Gastrocnemius medialis (tissue), 4 donors: ENCODE data around the gene SPOCK1. TPM values are rescaled to one million over a fixed set of nuclear protein-coding genes. Genes with fewer than 3 reads are reported as not detected.
"Not testable (repeated sequence)": the region's sequence is repeated elsewhere in the genome, so short reads cannot be mapped to it uniquely, and the experiment has no call there.

Experiments used
- ATAC-seq, 2 donors: fragments of 150-250 bp; one replicate each; pipeline ENCODE4 v1.9.1; 2016
- DNase-seq, 2 donors: peaks; one replicate each; pipeline ENCODE4 v3.0.0-alpha.2; 2019
- H3K27ac ChIP-seq, 4 donors: fragments of 200-600 bp; sonication (generic); 1 replicate in 1 of 4; 2 replicates in 3 of 4; pipeline ENCODE4 v1.5.1; 2016 to 2018; ENCODE audit warnings: mild to moderate bottlenecking in 2 of 4, moderate library complexity in 1 of 4
- H3K27me3 ChIP-seq, 3 donors: fragments of 200-600 bp; sonication (generic) in 2 of 3; 1 replicate in 1 of 3; 2 replicates in 2 of 3; pipeline versions ENCODE4 v1.5.1 to v1.6.0; 2016 to 2019; ENCODE audit warnings: mild to moderate bottlenecking in 1 of 3, moderate library complexity in 1 of 3
- H3K36me3 ChIP-seq, 2 donors: fragments of 200-600 bp; sonication (generic) in 1 of 2; one replicate each; pipeline ENCODE4 v1.5.1; 2017 to 2018
- H3K4me1 ChIP-seq, 2 donors: fragments of 200-600 bp; sonication (generic) in 1 of 2; one replicate each; pipeline ENCODE4 v1.5.1; 2016 to 2017; ENCODE audit warnings: mild to moderate bottlenecking in 2 of 2
- H3K4me3 ChIP-seq, 4 donors: fragments of 200-600 bp; sonication (generic) in 3 of 4; 1 replicate in 1 of 4; 2 replicates in 3 of 4; pipeline ENCODE4 v1.5.1; 2016 to 2019; ENCODE audit warnings: mild to moderate bottlenecking in 2 of 4
- H3K9me3 ChIP-seq, 3 donors: fragments of 200-600 bp; sonication (generic) in 2 of 3; 1 replicate in 1 of 3; 2 replicates in 2 of 3; pipeline ENCODE4 v1.5.1; 2016 to 2019
- CTCF ChIP-seq, 5 experiments: fragments of 450-650 bp in 3 of 5; fragments of 200-600 bp in 2 of 5; sonication (generic) in 2 of 5; IDR thresholded peaks in 4 of 5; conservative IDR thresholded peaks in 1 of 5; 1 replicate in 4 of 5; 2 replicates in 1 of 5; pipeline ENCODE4 v1.5.1; 2016 to 2019; ENCODE audit warnings: antibody characterized with exemption in 5 of 5, mild to moderate bottlenecking in 3 of 5, moderate library complexity in 3 of 5
- POLR2A ChIP-seq, 2 donors: fragments of 450-650 bp; IDR thresholded peaks; one replicate each; pipeline ENCODE4 v1.6.1; 2017; ENCODE audit warnings: antibody characterized with exemption in 2 of 2, mild to moderate bottlenecking in 2 of 2, moderate library complexity in 2 of 2
- in situ Hi-C, 4 donors: fragments of 200-750 bp; cut with MboI; loops; one replicate each; pipeline versions ENCODE4 v1.15.0 to v1.8.0; 2017; ENCODE audit warnings: low sequenced_read_pairs in 4 of 4
- intact Hi-C: fragments of 100-400 bp; cut with DNase I; formaldehyde crosslinking; loops from one replicate; pipeline ENCODE4 v1.15.1; 2023; ENCODE audit warnings: low total_unique reads
- total RNA-seq, 4 donors: library from RNA; depleted of rRNA; stranded (reverse); fragments of >200 nt; gene quantifications; one replicate each; pipeline versions ENCODE4 v1.1.0 to v1.2.3, GENCODE V29; 2016

Gene SPOCK1
- total RNA-seq, 4 donors from 2014 or later: 5.8 to 33.8 (median 25.3) TPM

DNA sequence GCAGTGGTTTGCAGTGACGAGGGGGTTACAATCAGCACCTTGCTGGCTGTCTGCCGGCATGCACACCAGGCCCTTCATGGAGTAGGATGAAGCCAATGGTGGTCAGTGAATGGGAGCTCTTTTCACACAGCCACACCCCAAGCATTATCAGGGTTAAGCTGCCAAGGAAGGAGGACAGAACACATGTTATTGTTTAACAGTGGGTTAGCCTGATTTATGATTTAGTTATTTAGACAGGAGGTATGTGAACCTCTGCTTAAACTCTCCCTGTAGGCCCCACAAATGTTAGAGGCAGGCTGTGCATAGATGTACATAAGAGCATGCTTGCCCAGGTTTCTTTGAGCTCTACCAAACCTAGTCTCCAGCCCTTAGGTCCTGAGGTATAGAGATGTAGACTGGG lies 262.9 kb downstream of the SPOCK1 start:
- in situ Hi-C loops (no loop called here), intact Hi-C loops (no loop called here)
- Histone ChIP-seq H3K27me3 (no peaks in the 10 kb centered on the region), H3K4me3 (no peak overlapping the region), H3K36me3 (no peaks in the 10 kb centered on the region), H3K9me3 (no peaks in the 10 kb centered on the region), H3K4me1 (no peaks in the 10 kb centered on the region), H3K27ac (no peak overlapping the region)
- DNase-seq (no peak), ATAC-seq (no peak)
- TF ChIP-seq CTCF (IDR thresholded peaks at IDR 0.05 in 4 of 5, conservative IDR thresholded peaks at IDR 0.05 in 1 of 5) (no peak), POLR2A (IDR thresholded peaks at IDR 0.05) (no peak)

- DNase-seq (no peak), ATAC-seq (no peak)
- TF ChIP-seq POLR2A (IDR thresholded peaks at IDR 0.05) (no peak), CTCF (IDR thresholded peaks at IDR 0.05 in 4 of 5, conservative IDR thresholded peaks at IDR 0.05 in 1 of 5) (no peak)
- no peaks in the 10 kb centered on the region for H3K27me3 ChIP-seq
- no peaks in the 10 kb centered on the region for H3K36me3 ChIP-seq
- H3K4me3 ChIP-seq: no peak overlapping the region
- intact Hi-C loops (no loop called here), in situ Hi-C loops (no loop called here)
- H3K4me1 ChIP-seq: no peaks in the 10 kb centered on the region
- H3K27ac ChIP-seq: no peak overlapping the region
- H3K9me3 ChIP-seq: no peaks in the 10 kb centered on the region
These were observed 263.9 kb downstream of the SPOCK1 start for GRCh38 chr5:137234973-137235943.

DNA sequence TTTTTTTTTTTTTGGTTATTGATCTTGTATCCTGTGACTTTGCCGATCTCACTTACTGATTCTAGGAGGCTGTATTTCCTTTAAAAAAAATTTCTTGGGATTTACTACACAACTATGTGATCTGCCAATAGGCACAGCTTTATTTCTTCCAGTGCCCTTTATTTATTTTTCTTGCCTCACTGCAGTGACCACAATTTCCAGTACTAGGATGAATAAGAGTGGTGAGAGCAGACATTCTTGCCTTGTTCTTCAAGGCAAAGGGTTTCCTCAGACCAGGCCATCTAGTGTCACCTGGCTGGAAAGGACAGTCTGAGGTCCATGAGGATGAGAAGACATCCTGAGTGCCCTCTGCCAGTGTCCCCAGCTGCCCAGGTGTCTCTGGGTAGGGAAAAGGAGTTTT lies 265.4 kb downstream of the SPOCK1 start:
- TF ChIP-seq CTCF (IDR thresholded peaks at IDR 0.05 in 4 of 5, conservative IDR thresholded peaks at IDR 0.05 in 1 of 5): no peak
- TF ChIP-seq POLR2A (IDR thresholded peaks at IDR 0.05): no peak
- ATAC-seq: no peak
- no peaks in the 10 kb centered on the region for H3K9me3 ChIP-seq
- no peaks in the 10 kb centered on the region for H3K27me3 ChIP-seq
- H3K4me3 ChIP-seq: no peak overlapping the region
- intact Hi-C loops: no loop called here
- H3K27ac ChIP-seq: no peak overlapping the region
- no peaks in the 10 kb centered on the region for H3K36me3 ChIP-seq
- in situ Hi-C loops: no loop called here
- DNase-seq: no peak
- no peaks in the 10 kb centered on the region for H3K4me1 ChIP-seq

- H3K36me3 ChIP-seq, ATAC-seq, H3K4me1 ChIP-seq, DNase-seq, H3K4me3 ChIP-seq, H3K27ac ChIP-seq, intact Hi-C loops, H3K27me3 ChIP-seq, H3K9me3 ChIP-seq, in situ Hi-C loops: not testable (repeated sequence)
These were observed 265.8 kb downstream of the SPOCK1 start for GRCh38 chr5:137233304-137233703.

- Histone ChIP-seq H3K4me1 (no peaks in the 10 kb centered on the region), H3K4me3 (no peak overlapping the region), H3K9me3 (no peaks in the 10 kb centered on the region), H3K36me3 (no peaks in the 10 kb centered on the region), H3K27me3 (no peaks in the 10 kb centered on the region), H3K27ac (no peak overlapping the region)
- in situ Hi-C loops (no loop called here), intact Hi-C loops (no loop called here)
- DNase-seq (no peak), ATAC-seq (no peak)
- TF ChIP-seq POLR2A (IDR thresholded peaks at IDR 0.05) (no peak), CTCF (IDR thresholded peaks at IDR 0.05 in 4 of 5, conservative IDR thresholded peaks at IDR 0.05 in 1 of 5) (no peak)
These were observed 267.6 kb downstream of the SPOCK1 start for GRCh38 chr5:137231540-137231939.
